ENCODE measurements around the gene MED31.

GRCh38 chr17:6683730-6684459, 32.5 kb upstream of the MED31 start:
- TF ChIP-seq EZH2phosphoT487 (IDR thresholded peaks at IDR 0.05; ENCODE audit: borderline replicate concordance, low read length) (no peak), CTCF (conservative IDR thresholded peaks at IDR 0.05; ENCODE audit: low read depth, low read length) (no peak)

Measured in PC-3 (cell line).